CD14-positive monocyte (primary cell): ENCODE results near the gene C1QTNF1. TPM values are rescaled to one million over a fixed set of nuclear protein-coding genes. Genes with fewer than 3 reads are reported as not detected.

Experiments used
- DNase-seq, 3 donors: peaks; one replicate each; pipeline ENCODE4 v3.0.0-alpha.2; 2011 to 2022
- H2AFZ ChIP-seq: 2 replicates; pipeline ENCODE4 v1.6.0; 2012; ENCODE audit warnings: mild to moderate bottlenecking, low read depth, low read length, inconsistent platforms; ENCODE audit not compliant: insufficient read depth, poor library complexity, severe bottlenecking
- H3K27ac ChIP-seq, 2 donors: 1 replicate in 1 of 2; 2 replicates in 1 of 2; pipeline ENCODE4 v1.5.1; 2012 to 2013; ENCODE audit warnings: low read length in 2 of 2, control low read depth in 1 of 2, inconsistent platforms in 1 of 2, low read depth in 1 of 2, mild to moderate bottlenecking in 1 of 2
- H3K27me3 ChIP-seq, 2 donors: one replicate each; pipeline versions ENCODE4 v1.6.0 to v1.6.1; 2011 to 2013; ENCODE audit warnings: low read length in 2 of 2; ENCODE audit not compliant: control insufficient read depth in 2 of 2, insufficient read depth in 2 of 2
- H3K36me3 ChIP-seq, 2 donors: replicated peaks in 1 of 2; 1 replicate in 1 of 2; 2 replicates in 1 of 2; pipeline versions ENCODE4 v1.5.1 to v1.6.1; 2012 to 2013; ENCODE audit warnings: low read length in 2 of 2, control low read depth in 1 of 2, inconsistent platforms in 1 of 2, mild to moderate bottlenecking in 1 of 2; ENCODE audit not compliant: insufficient read depth in 2 of 2, control insufficient read depth in 1 of 2
- H3K4me1 ChIP-seq, 2 donors: 1 replicate in 1 of 2; 2 replicates in 1 of 2; pipeline versions ENCODE4 v1.5.1 to v1.6.1; 2012 to 2013; ENCODE audit warnings: low read length in 2 of 2, control low read depth in 1 of 2, inconsistent platforms in 1 of 2, mild to moderate bottlenecking in 1 of 2, moderate library complexity in 1 of 2; ENCODE audit not compliant: insufficient read depth in 2 of 2, control insufficient read depth in 1 of 2
- H3K4me2 ChIP-seq: replicated peaks from 2 replicates; pipeline ENCODE3; 2012; ENCODE audit warnings: low read length, moderate library complexity, mild to moderate bottlenecking; ENCODE audit not compliant: poor library complexity, severe bottlenecking; ENCODE audit errors: extremely low read depth
- H3K4me3 ChIP-seq, 3 experiments: fragments of 200-600 bp in 1 of 3; sonication (generic) in 1 of 3; replicated peaks in 1 of 3; 1 replicate in 2 of 3; 2 replicates in 1 of 3; pipeline ENCODE4 v1.5.1; 2011 to 2013; ENCODE audit warnings: low read length in 3 of 3, mild to moderate bottlenecking in 3 of 3, control low read depth in 2 of 3, low read depth in 2 of 3, inconsistent platforms in 1 of 3, moderate library complexity in 1 of 3
- H3K79me2 ChIP-seq: 2 replicates; pipeline ENCODE4 v1.6.0; 2012; ENCODE audit warnings: mild to moderate bottlenecking, control low read depth, inconsistent platforms, low read length, moderate library complexity; ENCODE audit not compliant: insufficient read depth
- H3K9ac ChIP-seq: 2 replicates; pipeline ENCODE4 v1.6.0; 2017; ENCODE audit warnings: low read length, mild to moderate bottlenecking; ENCODE audit not compliant: insufficient read depth, poor library complexity, severe bottlenecking
- H3K9me3 ChIP-seq, 2 donors: replicated peaks in 1 of 2; 1 replicate in 1 of 2; 2 replicates in 1 of 2; pipeline versions ENCODE4 v1.5.1 to v1.6.1; 2012 to 2013; ENCODE audit warnings: low read length in 2 of 2, control low read depth in 1 of 2; ENCODE audit not compliant: control insufficient read depth in 1 of 2, insufficient read depth in 1 of 2
- H4K20me1 ChIP-seq: 2 replicates; pipeline ENCODE4 v1.6.0; 2012; ENCODE audit warnings: mild to moderate bottlenecking, low read length, control low read depth, moderate library complexity; ENCODE audit not compliant: insufficient read depth
- H3K27ac Mint-ChIP-seq, 7 donors: one replicate each; pipeline ENCODE4 v1.8.0; 2020; ENCODE audit warnings: mild to moderate bottlenecking in 7 of 7, mixed read lengths in 7 of 7, moderate library complexity in 6 of 7, inconsistent platforms in 2 of 7
- H3K27me3 Mint-ChIP-seq, 3 donors: one replicate each; pipeline ENCODE4 v1.8.0; 2021 to 2022; ENCODE audit warnings: low read depth in 3 of 3, mild to moderate bottlenecking in 3 of 3, mixed read lengths in 3 of 3, moderate library complexity in 3 of 3, inconsistent platforms in 1 of 3
- H3K36me3 Mint-ChIP-seq, 2 donors: one replicate each; pipeline ENCODE4 v1.8.0; 2020; ENCODE audit warnings: mixed read lengths in 2 of 2, inconsistent platforms in 1 of 2, mild to moderate bottlenecking in 1 of 2
- H3K4me1 Mint-ChIP-seq: one replicate; pipeline ENCODE4 v1.8.0; 2020; ENCODE audit warnings: mild to moderate bottlenecking, mixed read lengths
- H3K4me3 Mint-ChIP-seq, 2 donors: one replicate each; pipeline ENCODE4 v1.8.0; 2020; ENCODE audit warnings: mild to moderate bottlenecking in 2 of 2, mixed read lengths in 2 of 2, moderate library complexity in 1 of 2
- H3K9me3 Mint-ChIP-seq, 7 donors: one replicate each; pipeline ENCODE4 v1.8.0; 2020 to 2022; ENCODE audit warnings: mixed read lengths in 7 of 7, mild to moderate bottlenecking in 6 of 7, moderate library complexity in 6 of 7, inconsistent platforms in 2 of 7
- CTCF ChIP-seq: fragments of 200-600 bp; IDR thresholded peaks from one replicate; pipeline ENCODE4 v1.8.0; 2022; ENCODE audit warnings: antibody characterized with exemption, mild to moderate bottlenecking
- WGBS: methylation state at CpG from one replicate; pipeline ENCODE4 v1.1.5; 2013; ENCODE audit warnings: missing lambda C conversion rate; ENCODE audit not compliant: insufficient coverage; 5-methylcytosine and 5-hydroxymethylcytosine counted together
- intact Hi-C, 2 donors: fragments of 100-400 bp; cut with micrococcal nuclease; formaldehyde crosslinking; loops; one replicate each; pipeline versions ENCODE4 v1.15.0 to v1.15.1; 2023
- polyA plus RNA-seq, 3 donors: library from polyadenylated mRNA; depleted of rRNA in 1 of 3; unstranded in 2 of 3; stranded (reverse) in 1 of 3; fragments of 300-500 nt in 2 of 3; fragments of >200 nt in 1 of 3; fragmentation: Illumina TruSeq in 2 of 3; gene quantifications; 1 replicate in 2 of 3; 2 replicates in 1 of 3; pipeline ENCODE4 v1.2.3, GENCODE V29; 2012 to 2021

The C1QTNF1 gene
- polyA plus RNA-seq, 3 donors: not detected

- intact Hi-C loops: no loop called here
- no peaks in the 10 kb centered on the region for H4K20me1 ChIP-seq
- no peak for TF ChIP-seq CTCF
- no peaks in the 10 kb centered on the region for H3K36me3 ChIP-seq
- H3K27ac Mint-ChIP-seq: no peak overlapping the region
- H3K4me2 ChIP-seq: no peak overlapping the region
- no peaks in the 10 kb centered on the region for H3K79me2 ChIP-seq
- H3K27me3 Mint-ChIP-seq: peaks cover 45 to 48% (median 46%) of the 10 kb centered on the region in 3 donors
- peaks cover 3 to 4% of the 10 kb centered on the region in 2 donors for H3K36me3 Mint-ChIP-seq
- peaks cover 2 to 17% (median 6%) of the 10 kb centered on the region in 7 donors for H3K9me3 Mint-ChIP-seq
- H3K27ac ChIP-seq: no peak overlapping the region
- H3K4me1 ChIP-seq: peaks cover 7% of the 10 kb centered on the region in 2 donors
- no peak overlapping the region for H3K4me3 ChIP-seq
- peaks cover 20 to 42% of the 10 kb centered on the region in 2 donors for H3K27me3 ChIP-seq
- H3K4me3 Mint-ChIP-seq: no peak overlapping the region
- H3K4me1 Mint-ChIP-seq: peaks cover 9% of the 10 kb centered on the region
- no peak overlapping the region for H2AFZ ChIP-seq
- WGBS: 100% methylated on average over 1 of the region's 2 CpGs
- no peak overlapping the region for H3K9ac ChIP-seq
- no peak for DNase-seq
- peaks cover 7 to 8% of the 10 kb centered on the region in 2 donors for H3K9me3 ChIP-seq
Measured at GRCh38 chr17:79019261-79019631, 4.7 kb upstream of the C1QTNF1 start.

DNA sequence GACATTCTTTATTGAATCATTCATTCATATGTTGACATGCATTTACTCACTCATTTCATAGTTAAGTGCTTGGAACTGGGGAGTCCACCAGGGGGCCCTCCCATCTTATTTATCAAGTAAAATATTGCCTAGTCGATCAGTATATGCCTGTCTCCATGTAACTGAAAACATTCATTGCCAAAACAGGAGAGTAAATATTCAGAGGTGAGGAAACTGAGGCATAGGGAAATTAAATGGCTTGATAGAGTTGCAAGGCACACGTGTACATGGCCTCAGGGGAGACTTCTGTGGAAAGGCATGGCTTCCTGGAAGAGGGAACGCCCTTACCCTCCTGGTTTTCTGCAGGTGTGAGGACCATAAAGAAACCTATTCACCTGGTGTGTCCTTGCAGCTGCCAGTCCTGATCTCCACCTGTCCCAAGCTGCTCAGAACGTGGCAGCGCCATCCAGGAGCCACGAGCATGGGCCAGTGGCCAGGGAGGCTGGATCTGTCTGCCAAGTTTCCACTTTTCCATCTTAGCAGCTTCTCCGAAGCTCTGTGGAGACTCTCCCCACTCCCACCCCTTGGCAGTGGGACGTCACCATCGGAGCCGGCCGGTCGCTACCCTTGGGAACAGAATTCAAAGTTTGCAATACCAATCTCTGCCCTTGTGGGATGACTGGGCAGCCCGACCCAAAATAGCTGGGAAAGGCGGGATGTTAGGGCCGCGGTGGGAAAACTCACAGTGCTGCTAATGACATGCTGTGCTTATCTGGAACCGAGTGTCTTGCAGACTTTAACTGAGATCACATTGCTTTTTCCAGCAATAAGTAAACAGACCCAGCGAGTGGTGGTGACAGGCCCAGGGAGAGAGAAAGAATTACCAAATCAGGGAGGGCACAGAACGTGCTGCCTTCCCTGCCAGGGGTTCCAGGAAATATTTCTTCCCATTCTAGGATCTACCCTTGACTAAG lies 4.1 kb upstream of the C1QTNF1 start:
- H3K27ac ChIP-seq: no peak overlapping the region
- H3K4me3 ChIP-seq: no peak overlapping the region
- H3K4me1 ChIP-seq: peaks cover 11% of the 10 kb centered on the region in 2 donors
- DNase-seq: peak in 2 of 3 donors; percentile 59 to 63
- no peak overlapping the region for H2AFZ ChIP-seq
- H3K36me3 ChIP-seq: no peaks in the 10 kb centered on the region
- Mint-ChIP-seq H3K27ac (peak overlapping the region in 1 of 7 donors; percentile 10), H3K4me1 (peaks cover 13% of the 10 kb centered on the region), H3K4me3 (peak overlapping the region in 1 of 2 donors; percentile 42), H3K9me3 (peaks cover 2 to 13% (median 5%) of the 10 kb centered on the region in 7 donors), H3K36me3 (peaks cover 3 to 4% of the 10 kb centered on the region in 2 donors), H3K27me3 (peaks cover 51 to 55% (median 53%) of the 10 kb centered on the region in 3 donors)
- H3K9me3 ChIP-seq: peaks cover 4 to 7% of the 10 kb centered on the region in 2 donors
- H3K9ac ChIP-seq: no peak overlapping the region
- peaks cover 27 to 49% of the 10 kb centered on the region in 2 donors for H3K27me3 ChIP-seq
- TF ChIP-seq CTCF: peak; percentile 81
- no peak overlapping the region for H3K4me2 ChIP-seq
- WGBS: 90% methylated on average over 16 of the region's 19 CpGs
- H4K20me1 ChIP-seq: no peaks in the 10 kb centered on the region
- no peaks in the 10 kb centered on the region for H3K79me2 ChIP-seq
- intact Hi-C loops: no loop called here
